GM18951 (cell line): ENCODE results near the gene SERTAD3.
"Not testable (repeated sequence)": the region's sequence is repeated elsewhere in the genome, so short reads cannot be mapped to it uniquely, and the experiment has no call there.

Source experiments
- POLR2A ChIP-seq: IDR thresholded peaks from 4 replicates; pipeline ENCODE4 v1.6.1; 2011; ENCODE audit warnings: mild to moderate bottlenecking; ENCODE audit not compliant: insufficient read length, insufficient read depth; ENCODE audit errors: extremely low read depth
- in situ Hi-C: fragments of 300-500 bp; cut with MboI; formaldehyde crosslinking; loops from one replicate; pipeline ENCODE4 v1.12.0; 2022; ENCODE audit warnings: low sequenced_read_pairs, mixed read lengths, inconsistent platforms; ENCODE audit not compliant: unreplicated experiment

Gene SERTAD3

GRCh38 chr19:40444000-40444824, at the start of gene SERTAD3:
Gene SERTAD3 (minus strand): TSS chr19:40444335. CDS start chr19:40442080, 2,255 bp downstream.
- in situ Hi-C loops, result no loop called here
- peak; percentile 92 for TF ChIP-seq POLR2A

GRCh38 chr19:40493778-40494177, 49.6 kb upstream of the SERTAD3 start:
- in situ Hi-C loops, result no loop called here
- TF ChIP-seq POLR2A, result no peak

- no peak for TF ChIP-seq POLR2A
- in situ Hi-C loops, result no loop called here
Observed at GRCh38 chr19:40492274-40492673, 48.1 kb upstream of the SERTAD3 start.

GRCh38 chr19:40489882-40490230, 45.7 kb upstream of the SERTAD3 start:
- in situ Hi-C loops, result no loop called here
- TF ChIP-seq POLR2A, result no peak

- in situ Hi-C loops, result no loop called here
- no peak for TF ChIP-seq POLR2A
Observed at GRCh38 chr19:40486017-40486416, 41.9 kb upstream of the SERTAD3 start.

GRCh38 chr19:40475878-40476644, 31.9 kb upstream of the SERTAD3 start:
- in situ Hi-C loops, result not testable (repeated sequence)

- TF ChIP-seq POLR2A, result no peak
- in situ Hi-C loops, result no loop called here
Observed at GRCh38 chr19:40474737-40475136, 30.6 kb upstream of the SERTAD3 start.

- in situ Hi-C loops, result no loop called here
- no peak for TF ChIP-seq POLR2A
Observed at GRCh38 chr19:40472516-40472915, 28.4 kb upstream of the SERTAD3 start.

GRCh38 chr19:40471111-40471510, 27.0 kb upstream of the SERTAD3 start:
- no peak for TF ChIP-seq POLR2A
- in situ Hi-C loops, result no loop called here

- TF ChIP-seq POLR2A, result no peak
- in situ Hi-C loops, result no loop called here
Observed at GRCh38 chr19:40469011-40469410, 24.9 kb upstream of the SERTAD3 start.

GRCh38 chr19:40466985-40467734, 23.0 kb upstream of the SERTAD3 start, which contains the start of gene SPTBN4:
Gene SPTBN4 (plus strand): TSS chr19:40467001. CDS start chr19:40472622, 5,621 bp downstream.
- in situ Hi-C loops, result no loop called here

GRCh38 chr19:40466219-40466984, 22.3 kb upstream of the SERTAD3 start:
- in situ Hi-C loops, result no loop called here
- no peak for TF ChIP-seq POLR2A

More at GRCh38 chr19:40466985-40467734, 23.0 kb upstream of the SERTAD3 start, which contains the start of gene SPTBN4:
- TF ChIP-seq POLR2A, result no peak
